ENCODE measurements around the gene BNIP5.

The BNIP5 gene

DNA sequence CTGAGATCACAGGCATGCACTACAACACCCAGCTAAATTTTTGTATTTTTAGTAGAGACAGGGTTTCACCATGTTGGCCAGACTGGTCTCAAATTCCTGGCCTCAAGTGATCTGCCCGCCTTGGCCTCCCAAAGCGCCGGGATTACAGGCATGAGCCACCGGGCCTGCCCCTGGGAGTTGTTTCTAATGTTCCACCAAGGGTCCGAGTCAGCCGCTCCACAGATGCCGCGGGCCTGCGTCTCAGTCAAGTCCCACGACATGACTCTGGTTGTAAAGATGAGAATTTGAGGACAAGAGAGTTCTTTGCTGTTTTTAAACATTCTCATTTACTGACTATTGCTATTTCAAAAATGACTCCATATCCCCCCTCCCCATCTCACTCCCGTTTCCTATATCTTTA is 30.8 kb downstream of the BNIP5 start:
- Mint-ChIP-seq H3K4me3 (no peak overlapping the region), H3K27ac (no peak overlapping the region), H3K4me1 (no peaks in the 10 kb centered on the region), H3K9me3 (no peaks in the 10 kb centered on the region), H3K36me3 (no peaks in the 10 kb centered on the region), H3K27me3 (no peaks in the 10 kb centered on the region)

DNA sequence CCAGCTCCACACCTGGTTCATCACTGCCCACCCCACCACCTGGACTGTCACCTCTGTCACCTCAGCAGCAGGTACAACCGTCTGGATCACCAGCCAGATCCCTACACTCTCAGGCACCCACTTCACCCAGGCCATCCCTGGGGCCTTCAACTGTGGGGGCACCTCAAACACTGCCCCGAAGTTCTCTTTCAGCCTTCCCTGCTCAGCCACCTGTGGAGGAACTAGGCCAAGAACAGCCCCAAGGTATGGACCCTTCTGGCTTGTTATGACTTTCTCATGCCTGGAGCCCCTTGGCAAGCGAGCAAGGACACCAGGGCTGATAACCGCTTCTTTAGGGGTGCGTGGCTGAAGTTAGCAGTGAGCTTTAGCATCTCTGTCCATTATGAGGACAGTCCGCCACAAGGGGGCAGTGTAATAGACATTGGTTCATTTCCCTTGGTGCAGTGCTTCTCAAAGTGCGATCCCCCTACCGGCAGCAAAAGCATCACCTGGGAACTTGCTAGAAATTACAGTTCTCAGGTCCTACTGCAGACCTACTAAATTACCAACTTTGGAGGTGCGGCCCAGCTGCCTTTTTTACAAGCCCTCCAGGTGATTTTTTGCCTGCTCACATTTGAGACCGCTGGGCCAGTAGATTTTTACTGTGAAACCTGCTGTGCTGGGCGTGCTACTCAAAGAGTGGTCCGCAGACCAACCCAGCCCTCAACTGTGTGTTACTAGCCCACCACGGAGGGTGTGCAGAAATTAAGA is 34.3 kb downstream of the BNIP5 start:
- Mint-ChIP-seq H3K4me1 (no peaks in the 10 kb centered on the region), H3K9me3 (no peaks in the 10 kb centered on the region), H3K27ac (no peak overlapping the region), H3K36me3 (no peaks in the 10 kb centered on the region), H3K27me3 (peaks cover 1% of the 10 kb centered on the region), H3K4me3 (no peak overlapping the region)

DNA sequence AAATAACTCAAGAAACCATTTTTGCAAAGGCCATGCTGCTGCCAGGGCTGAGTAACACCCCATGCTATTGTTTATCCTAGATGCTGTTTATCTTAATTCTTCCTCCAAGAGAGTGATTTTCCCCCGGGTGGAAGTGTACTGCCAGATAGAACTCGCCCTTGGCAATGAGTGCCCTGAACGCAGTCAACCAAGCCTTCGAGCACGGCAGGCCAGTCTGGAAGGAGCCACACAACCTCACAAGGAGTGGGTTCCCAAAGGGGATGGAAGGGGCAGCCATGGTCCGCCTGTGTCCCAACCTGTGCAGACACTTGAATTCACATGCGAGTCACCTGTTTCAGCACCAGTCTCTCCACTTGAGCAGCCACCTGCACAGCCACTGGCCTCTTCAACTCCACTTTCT is 34.9 kb downstream of the BNIP5 start:
- H3K4me3 Mint-ChIP-seq, result no peak overlapping the region
- peaks cover 1% of the 10 kb centered on the region for H3K27me3 Mint-ChIP-seq
- H3K27ac Mint-ChIP-seq, result no peak overlapping the region
- no peaks in the 10 kb centered on the region for H3K4me1 Mint-ChIP-seq
- no peaks in the 10 kb centered on the region for H3K9me3 Mint-ChIP-seq
- no peaks in the 10 kb centered on the region for H3K36me3 Mint-ChIP-seq

GRCh38 chr6:36301085-36301658 is 35.5 kb downstream of the BNIP5 start:
- H3K27ac Mint-ChIP-seq, result peak overlapping the region; percentile 33

DNA sequence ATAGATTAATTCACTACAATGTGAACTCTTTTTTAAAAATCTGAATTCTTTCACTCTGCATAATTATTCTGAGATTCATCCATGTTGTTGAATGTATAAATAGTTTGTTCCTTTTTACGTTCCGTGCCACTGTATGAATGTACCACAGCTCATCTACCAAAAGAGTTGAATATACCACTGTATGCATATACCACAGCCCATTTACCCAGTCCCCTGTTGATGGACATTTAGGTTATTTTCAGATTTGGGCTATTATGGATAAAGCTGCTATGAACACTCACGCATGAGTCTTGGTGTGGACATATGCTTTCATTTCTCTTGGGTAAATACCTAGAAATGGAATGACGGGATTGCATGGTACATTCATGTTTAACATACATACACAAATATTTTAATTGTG is 38.7 kb downstream of the BNIP5 start:
- Mint-ChIP-seq H3K27ac (no peak overlapping the region), H3K9me3 (no peaks in the 10 kb centered on the region), H3K4me3 (no peak overlapping the region), H3K36me3 (no peaks in the 10 kb centered on the region), H3K4me1 (no peaks in the 10 kb centered on the region), H3K27me3 (peaks cover 1% of the 10 kb centered on the region)

More at GRCh38 chr6:36301085-36301658, 35.5 kb downstream of the BNIP5 start:
- no peaks in the 10 kb centered on the region for H3K9me3 Mint-ChIP-seq
- peaks cover 1% of the 10 kb centered on the region for H3K27me3 Mint-ChIP-seq
- no peaks in the 10 kb centered on the region for H3K36me3 Mint-ChIP-seq
- H3K4me3 Mint-ChIP-seq, result no peak overlapping the region
- H3K4me1 Mint-ChIP-seq, result no peaks in the 10 kb centered on the region

DNA sequence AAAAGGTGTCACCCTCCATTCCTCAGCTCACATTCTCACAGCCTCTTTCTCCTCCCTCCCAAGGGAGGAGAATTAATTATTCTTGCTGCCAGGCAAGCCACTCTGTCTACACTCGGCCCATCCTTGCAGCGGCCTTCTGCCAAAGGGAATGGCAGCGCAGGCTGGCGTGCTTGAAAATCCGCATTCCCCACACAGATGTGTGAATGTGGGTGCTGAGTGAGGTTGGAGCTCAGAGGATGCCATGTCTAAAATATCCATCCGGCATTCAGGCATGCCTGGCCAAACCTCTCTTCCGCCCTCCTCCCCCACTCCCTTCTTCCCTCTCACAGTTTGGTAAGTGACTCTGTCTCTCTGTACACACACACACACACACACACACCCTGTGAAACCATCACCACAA is 39.2 kb downstream of the BNIP5 start:
- Mint-ChIP-seq H3K27me3 (peaks cover 1% of the 10 kb centered on the region), H3K27ac (no peak overlapping the region), H3K4me1 (no peaks in the 10 kb centered on the region), H3K4me3 (no peak overlapping the region), H3K9me3 (no peaks in the 10 kb centered on the region), H3K36me3 (no peaks in the 10 kb centered on the region)

DNA sequence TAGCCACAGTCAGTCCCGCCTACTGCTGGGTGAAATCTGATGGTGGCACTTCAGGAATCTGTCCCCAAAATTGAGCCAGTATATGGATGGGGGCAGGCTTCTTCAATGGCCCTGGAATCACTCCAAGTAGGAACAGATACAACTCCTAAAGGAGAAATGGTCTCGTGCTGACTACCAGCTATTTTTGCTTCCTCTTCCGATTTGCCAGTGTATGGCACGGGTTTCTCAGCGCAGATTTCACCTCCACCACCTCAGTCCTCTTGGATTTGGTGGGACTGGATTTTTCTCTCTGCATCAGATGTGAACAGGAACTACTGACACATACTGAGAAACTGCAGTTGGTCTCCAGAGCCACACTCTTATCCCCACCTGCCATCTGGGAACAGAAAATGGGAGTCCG is 39.6 kb downstream of the BNIP5 start:
- Mint-ChIP-seq H3K9me3 (no peaks in the 10 kb centered on the region), H3K27me3 (peaks cover 1% of the 10 kb centered on the region), H3K36me3 (no peaks in the 10 kb centered on the region), H3K4me1 (no peaks in the 10 kb centered on the region), H3K27ac (no peak overlapping the region), H3K4me3 (no peak overlapping the region)

DNA sequence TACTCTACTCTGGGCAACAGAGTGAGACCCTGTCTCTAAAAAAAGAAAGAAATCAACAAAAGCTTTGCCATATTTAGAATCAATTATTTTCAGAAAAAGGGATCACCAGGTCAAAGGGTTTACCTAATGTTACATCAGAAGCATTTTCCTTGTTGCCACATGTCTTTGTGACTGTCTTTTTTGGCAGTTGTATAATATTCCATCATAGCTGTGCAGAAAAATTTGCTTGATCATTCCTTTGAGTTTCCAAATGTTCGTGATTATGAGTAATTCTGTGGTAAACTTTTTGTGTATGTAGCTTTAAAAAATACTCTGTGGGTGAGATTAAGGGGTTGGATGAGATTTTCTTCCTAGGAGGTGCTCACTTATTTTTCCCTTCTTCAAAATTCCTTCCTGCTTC is 40.4 kb downstream of the BNIP5 start:
- Mint-ChIP-seq H3K4me3 (no peak overlapping the region), H3K9me3 (no peaks in the 10 kb centered on the region), H3K27me3 (peaks cover 1% of the 10 kb centered on the region), H3K36me3 (no peaks in the 10 kb centered on the region), H3K27ac (no peak overlapping the region), H3K4me1 (no peaks in the 10 kb centered on the region)

- no peaks in the 10 kb centered on the region for H3K36me3 Mint-ChIP-seq
- no peak overlapping the region for H3K27ac Mint-ChIP-seq
- no peaks in the 10 kb centered on the region for H3K9me3 Mint-ChIP-seq
- H3K4me1 Mint-ChIP-seq, result peaks cover 7% of the 10 kb centered on the region
- H3K4me3 Mint-ChIP-seq, result no peak overlapping the region
- no peaks in the 10 kb centered on the region for H3K27me3 Mint-ChIP-seq
Measured at GRCh38 chr6:36292170-36292569, 44.5 kb downstream of the BNIP5 start.

DNA sequence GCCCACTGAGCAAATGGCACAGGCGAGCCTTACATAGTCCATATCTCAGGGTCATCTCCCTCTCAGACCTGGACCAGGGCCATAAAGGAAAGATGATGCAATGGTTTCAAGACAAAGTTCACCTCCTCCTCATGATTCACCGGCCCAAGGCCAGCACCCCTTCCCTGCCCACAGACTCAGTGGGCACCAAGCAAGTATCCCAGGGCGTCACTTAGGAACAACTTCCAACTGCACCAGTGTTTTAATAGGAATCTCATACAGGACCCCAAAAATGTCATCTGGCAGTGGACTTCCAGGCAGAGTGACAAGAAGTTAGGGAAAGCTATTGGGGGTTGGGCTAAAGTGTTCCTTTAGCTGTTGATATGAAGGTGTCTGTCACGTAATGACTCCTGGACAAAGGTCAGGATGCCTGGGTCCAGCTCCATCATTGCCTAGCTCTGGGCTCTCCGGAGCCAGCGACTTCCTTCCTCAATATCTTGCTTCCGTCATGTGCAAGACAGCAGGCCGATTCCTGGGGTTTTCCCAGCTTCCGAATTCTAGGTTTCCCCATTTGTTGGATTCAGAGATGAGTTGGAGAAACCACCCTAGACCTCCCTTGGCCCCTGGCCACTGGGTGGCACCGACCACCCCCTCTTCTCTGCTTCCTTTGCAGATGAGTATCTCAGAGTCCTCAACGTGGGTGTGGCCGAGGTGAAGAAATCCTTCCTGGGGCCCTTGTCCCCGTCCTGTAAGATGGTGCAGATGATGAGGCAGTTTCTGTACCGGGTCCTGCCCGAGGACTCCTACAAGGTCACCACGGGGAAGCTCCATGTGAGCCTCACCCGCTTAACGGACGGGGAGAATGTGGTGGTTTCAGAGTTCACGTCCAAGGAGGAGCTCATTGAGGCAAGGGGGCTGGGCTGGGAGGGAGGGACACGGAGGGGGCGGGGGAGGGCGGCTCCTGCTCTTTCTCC is 45.7 kb downstream of the BNIP5 start:
- Mint-ChIP-seq H3K27ac (no peak overlapping the region), H3K4me3 (no peak overlapping the region), H3K4me1 (peaks cover 10% of the 10 kb centered on the region), H3K9me3 (no peaks in the 10 kb centered on the region), H3K27me3 (no peaks in the 10 kb centered on the region), H3K36me3 (no peaks in the 10 kb centered on the region)

DNA sequence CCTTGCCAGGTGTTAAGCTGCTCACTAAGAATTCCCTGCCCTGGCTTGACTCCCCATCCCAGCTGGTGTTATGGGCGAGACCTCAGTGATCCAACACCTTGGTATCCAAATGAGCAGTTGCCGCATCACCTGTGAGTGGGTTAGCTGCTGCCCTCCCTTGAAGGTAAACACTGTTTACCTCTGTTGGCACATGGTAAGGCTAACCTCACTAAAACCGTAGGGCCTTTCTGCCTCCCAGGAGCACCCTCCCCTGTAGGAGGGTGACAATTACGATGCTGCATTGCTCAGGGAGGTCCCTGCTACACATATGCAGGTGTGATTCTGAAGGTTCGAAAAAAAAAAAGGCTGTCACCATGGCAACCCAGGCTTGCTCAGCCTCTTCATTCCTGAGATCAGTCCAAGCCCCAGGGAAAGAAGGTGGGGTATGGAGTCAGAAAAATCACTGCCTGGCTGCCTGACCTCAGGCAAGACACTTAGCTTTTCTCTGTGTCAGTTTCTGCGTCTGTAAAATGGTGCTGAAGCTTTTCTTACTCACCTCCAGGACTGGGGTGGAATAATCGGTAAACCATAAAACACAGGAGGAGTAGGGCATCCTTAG is 47.3 kb downstream of the BNIP5 start:
- no peak overlapping the region for H3K27ac Mint-ChIP-seq
- no peaks in the 10 kb centered on the region for H3K36me3 Mint-ChIP-seq
- H3K4me3 Mint-ChIP-seq, result no peak overlapping the region
- H3K9me3 Mint-ChIP-seq, result no peaks in the 10 kb centered on the region
- peaks cover 16% of the 10 kb centered on the region for H3K4me1 Mint-ChIP-seq
- H3K27me3 Mint-ChIP-seq, result peaks cover 10% of the 10 kb centered on the region

DNA sequence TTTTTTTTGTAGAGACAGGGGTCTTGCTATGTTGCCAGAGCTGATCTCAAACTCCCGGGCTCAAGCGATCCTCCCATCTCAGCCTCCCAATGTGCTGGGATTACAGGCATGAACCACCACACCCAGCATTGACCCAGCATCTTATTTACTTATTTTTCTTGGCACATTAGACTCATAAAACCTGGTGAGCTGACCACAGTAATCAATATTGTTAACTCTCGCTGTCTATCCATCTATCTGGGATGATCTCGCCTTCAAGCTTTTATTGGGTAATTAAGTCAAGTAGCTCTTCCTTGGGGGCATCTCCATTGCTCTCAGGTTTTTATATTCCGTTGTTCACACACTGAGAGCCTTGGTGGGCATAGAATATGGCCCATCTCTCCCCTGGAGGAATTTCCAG is 49.8 kb downstream of the BNIP5 start:
- Mint-ChIP-seq H3K27ac (no peak overlapping the region), H3K36me3 (no peaks in the 10 kb centered on the region), H3K27me3 (peaks cover 22% of the 10 kb centered on the region), H3K4me1 (peaks cover 16% of the 10 kb centered on the region), H3K9me3 (no peaks in the 10 kb centered on the region), H3K4me3 (no peak overlapping the region)

DNA sequence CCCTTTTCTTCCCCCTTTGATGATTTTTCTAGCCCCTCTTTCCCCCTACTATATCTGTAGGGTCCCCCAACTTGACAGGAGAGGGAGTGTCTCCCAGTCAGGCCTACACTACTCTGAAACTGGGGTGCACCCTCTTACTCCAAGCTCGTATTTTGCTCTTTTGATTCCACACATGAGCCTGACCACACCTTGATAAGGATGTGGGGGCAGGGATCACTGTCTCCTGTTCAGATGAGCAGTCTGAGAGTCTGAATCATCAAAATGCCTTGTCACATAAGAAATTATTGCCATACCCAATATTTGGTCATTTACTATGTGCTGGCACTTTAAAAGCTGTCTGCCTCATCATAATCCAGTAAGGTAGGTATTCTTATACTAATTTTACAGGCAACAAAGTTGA is 50.9 kb downstream of the BNIP5 start:
- Mint-ChIP-seq H3K4me1 (peaks cover 16% of the 10 kb centered on the region), H3K4me3 (no peak overlapping the region), H3K27ac (no peak overlapping the region), H3K36me3 (no peaks in the 10 kb centered on the region), H3K9me3 (no peaks in the 10 kb centered on the region), H3K27me3 (peaks cover 29% of the 10 kb centered on the region)

GRCh38 chr6:36285187-36285671 is 51.5 kb downstream of the BNIP5 start:
- H3K27ac Mint-ChIP-seq, result no peak overlapping the region
- no peak overlapping the region for H3K4me3 Mint-ChIP-seq
- peaks cover 29% of the 10 kb centered on the region for H3K27me3 Mint-ChIP-seq

GRCh38 chr6:36284359-36284758 is 52.3 kb downstream of the BNIP5 start:
- Mint-ChIP-seq H3K27me3 (peaks cover 32% of the 10 kb centered on the region), H3K36me3 (no peaks in the 10 kb centered on the region), H3K27ac (no peak overlapping the region), H3K9me3 (no peaks in the 10 kb centered on the region), H3K4me1 (peaks cover 16% of the 10 kb centered on the region), H3K4me3 (no peak overlapping the region)

More at GRCh38 chr6:36285187-36285671, 51.5 kb downstream of the BNIP5 start:
- Mint-ChIP-seq H3K4me1 (peaks cover 16% of the 10 kb centered on the region), H3K36me3 (no peaks in the 10 kb centered on the region), H3K9me3 (no peaks in the 10 kb centered on the region)

Measured in activated naive CD4-positive, alpha-beta T cell treated with anti-CD3 and anti-CD28 coated beads, Interleukin-2, amount 50 U/mL, for 24 hours (primary cell).